HG02763 (cell line): ENCODE results near the gene KHNYN.
A peak's percentile ranks its signal among the peaks of the same experiment; 100 is the strongest.

Source experiments
- ATAC-seq: cut with Tn5 transposase; IDR thresholded peaks from one replicate; pipeline ENCODE4 v1.9.1; 2021; ENCODE audit warnings: mild to moderate bottlenecking, moderate library complexity; ENCODE audit not compliant: unreplicated experiment

The KHNYN gene

DNA sequence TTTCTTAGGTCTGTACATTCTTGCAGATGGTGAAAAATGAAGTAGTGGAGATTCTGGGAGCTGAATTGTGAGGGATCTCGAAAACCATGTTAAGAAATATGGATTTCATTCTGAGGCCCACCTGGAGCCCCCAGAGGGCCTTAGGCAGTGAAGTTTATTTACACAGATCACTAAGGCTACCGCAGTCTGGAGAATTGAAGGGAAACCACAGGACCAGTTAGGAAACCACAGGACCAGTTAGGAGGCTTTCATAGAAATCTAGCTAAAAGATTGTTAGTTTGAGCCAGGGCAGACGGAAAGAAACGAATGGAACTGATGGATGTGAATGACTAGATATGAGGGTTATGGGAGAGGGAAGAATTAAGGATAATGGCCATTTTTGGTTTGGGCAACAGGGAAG is 7.5 kb upstream of the KHNYN start:
- ATAC-seq, result no peak

DNA sequence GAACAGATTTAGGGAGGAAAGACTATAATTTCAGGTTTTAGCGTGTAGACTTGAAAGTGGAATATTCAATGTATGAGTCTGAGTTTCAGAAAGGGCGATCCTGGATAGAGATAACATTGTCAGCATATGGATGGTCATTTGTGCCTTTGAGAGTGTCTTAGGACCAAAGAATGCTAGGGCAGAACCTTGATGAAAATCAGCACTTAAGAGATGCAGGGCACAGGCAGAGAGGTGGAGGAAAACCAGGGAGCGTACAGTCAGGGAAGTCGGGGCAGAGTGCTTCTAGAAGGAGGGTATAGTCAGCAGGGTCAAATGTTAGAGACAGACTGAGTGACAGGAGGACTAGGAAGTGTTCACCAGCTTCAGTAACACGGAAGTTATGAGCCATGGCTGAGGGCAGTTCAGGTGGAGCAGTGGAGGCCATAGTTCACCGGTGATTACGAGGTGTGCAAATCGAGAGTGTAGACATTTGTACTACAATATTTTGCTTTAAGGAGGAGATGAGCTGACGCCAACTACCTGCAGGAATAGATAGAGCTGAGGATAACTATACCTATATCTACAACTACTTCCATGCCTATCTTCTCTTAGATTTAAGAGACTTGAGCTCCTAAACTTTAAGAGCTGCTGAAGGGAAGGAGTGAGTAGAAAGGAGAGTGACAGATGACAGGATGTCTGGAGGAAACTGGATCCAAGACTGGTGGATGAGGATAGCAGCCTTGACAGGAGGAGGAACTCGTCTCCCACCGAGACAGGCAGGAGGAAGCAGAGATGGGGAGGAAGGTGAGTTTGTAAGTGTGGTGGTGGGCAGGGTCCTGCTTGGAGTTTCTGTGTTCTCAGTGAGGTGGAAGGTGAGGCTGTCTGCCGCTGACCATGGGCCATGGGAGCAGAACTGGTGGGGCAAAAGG is 6.8 kb upstream of the KHNYN start:
- ATAC-seq, result no peak

DNA sequence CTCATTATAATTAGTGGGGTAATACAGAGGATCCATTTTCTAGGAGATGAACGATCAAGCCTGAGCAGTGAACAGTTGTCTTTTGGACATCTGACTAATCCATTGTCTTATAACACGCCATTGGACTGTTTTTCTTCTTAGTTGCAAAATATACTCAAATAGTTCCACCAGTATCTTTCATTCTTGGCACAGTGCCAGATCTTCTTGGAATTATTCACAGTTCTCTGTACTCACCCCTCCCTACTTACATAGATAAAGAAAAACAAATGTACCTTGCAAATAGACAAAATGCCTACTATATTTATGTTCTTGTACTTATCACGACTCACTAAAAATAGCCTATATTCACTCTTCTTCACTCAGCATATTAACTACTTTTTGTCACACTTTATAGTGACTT is 4.0 kb upstream of the KHNYN start:
- ATAC-seq, result no peak

- no peak for ATAC-seq
These were observed 3.4 kb upstream of the KHNYN start for GRCh38 chr14:24426150-24426911.

DNA sequence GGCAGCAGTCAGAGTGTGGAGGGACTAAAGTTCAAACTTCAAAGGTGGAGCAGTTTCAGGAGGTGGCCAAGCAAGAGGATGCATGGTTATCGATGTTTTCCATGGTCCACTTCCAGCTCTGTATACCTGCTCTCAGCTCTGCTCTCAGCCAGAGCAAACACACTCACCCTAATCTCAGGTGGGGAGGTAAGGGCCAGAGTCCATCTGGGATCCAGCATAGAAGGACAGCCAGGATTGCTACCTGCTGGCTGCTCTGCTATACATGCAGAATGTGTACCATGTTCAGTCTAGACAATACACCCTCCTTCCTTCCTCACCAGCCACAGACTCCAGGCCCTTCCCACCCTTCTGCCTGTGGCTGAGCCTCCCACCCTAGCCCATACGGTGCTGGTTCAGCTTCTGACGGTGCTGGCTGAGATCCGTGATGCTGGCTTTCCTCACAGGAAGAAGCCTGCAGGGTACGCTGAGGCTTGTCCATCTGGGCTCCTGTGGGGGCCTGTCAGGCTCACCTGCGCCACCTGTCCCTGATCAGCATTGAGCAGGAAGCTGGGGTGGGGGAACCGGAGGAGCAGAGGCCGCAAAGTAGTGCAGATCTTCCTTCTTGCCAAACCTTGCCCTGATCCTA is 2.7 kb upstream of the KHNYN start:
- ATAC-seq, result no peak

- ATAC-seq, result no peak
These were observed 1.9 kb upstream of the KHNYN start for GRCh38 chr14:24427537-24428508.

GRCh38 chr14:24428628-24429394 is 943 bp upstream of the KHNYN start:
- no peak for ATAC-seq

- peak; percentile 59 for ATAC-seq
These were observed 458 bp downstream of the KHNYN start for GRCh38 chr14:24430143-24430681.

GRCh38 chr14:24430682-24431568 is 1.2 kb downstream of the KHNYN start:
- ATAC-seq, result peak; percentile 39

- ATAC-seq, result peak; percentile 51
These were observed 2.0 kb downstream of the KHNYN start for GRCh38 chr14:24431569-24432258.

DNA sequence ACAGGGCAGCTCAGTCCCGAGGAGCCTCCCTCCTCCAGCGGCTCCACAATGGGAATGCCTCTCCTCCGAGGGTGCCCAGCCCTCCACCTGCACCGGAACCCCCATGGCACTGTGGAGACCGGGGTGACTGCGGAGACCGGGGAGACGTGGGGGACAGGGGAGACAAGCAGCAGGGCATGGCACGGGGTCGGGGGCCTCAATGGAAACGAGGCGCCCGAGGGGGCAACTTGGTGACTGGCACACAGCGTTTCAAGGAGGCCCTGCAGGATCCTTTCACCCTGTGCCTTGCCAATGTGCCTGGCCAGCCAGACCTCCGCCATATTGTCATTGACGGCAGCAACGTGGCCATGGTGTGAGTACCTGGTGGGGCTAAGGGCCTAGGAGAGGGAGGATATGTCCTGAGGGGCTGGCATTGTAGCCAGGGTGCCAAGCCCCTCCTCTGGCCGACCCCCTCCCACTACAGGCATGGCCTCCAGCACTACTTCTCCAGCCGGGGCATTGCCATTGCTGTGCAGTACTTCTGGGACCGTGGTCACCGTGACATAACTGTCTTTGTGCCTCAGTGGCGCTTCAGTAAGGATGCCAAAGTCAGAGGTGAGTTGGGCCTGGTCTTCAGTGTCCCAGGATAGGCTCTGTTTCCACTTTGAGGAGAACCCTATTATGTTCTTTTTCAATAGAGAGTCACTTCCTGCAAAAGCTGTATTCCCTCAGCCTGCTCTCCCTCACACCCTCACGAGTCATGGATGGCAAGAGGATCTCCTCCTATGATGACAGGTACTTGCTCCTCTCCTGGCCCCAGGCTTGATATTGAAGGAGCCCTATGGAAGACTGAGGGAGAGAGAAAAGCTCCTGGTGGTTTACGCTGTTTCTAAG is 2.7 kb downstream of the KHNYN start:
- ATAC-seq, result no peak

DNA sequence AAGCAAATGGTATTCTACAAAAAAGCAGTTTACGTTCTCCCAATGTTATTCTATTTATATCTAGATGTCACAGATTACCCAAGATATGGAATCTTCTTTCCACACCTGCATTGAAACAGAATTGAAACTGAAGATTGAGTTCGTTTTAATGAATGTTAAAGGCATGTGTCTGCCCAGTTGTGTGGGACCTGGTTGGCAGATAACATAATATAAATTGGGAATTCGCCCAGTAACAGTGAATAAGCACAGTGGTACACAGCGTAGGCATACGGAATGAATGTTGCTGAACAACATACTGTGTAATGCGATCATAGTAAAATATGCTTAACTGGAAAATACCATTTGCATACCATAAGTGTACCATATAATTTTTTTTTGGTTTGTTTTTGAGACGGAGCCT is 4.3 kb downstream of the KHNYN start:
- no peak for ATAC-seq

- ATAC-seq, result no peak
These were observed 4.9 kb downstream of the KHNYN start for GRCh38 chr14:24434676-24435075.

DNA sequence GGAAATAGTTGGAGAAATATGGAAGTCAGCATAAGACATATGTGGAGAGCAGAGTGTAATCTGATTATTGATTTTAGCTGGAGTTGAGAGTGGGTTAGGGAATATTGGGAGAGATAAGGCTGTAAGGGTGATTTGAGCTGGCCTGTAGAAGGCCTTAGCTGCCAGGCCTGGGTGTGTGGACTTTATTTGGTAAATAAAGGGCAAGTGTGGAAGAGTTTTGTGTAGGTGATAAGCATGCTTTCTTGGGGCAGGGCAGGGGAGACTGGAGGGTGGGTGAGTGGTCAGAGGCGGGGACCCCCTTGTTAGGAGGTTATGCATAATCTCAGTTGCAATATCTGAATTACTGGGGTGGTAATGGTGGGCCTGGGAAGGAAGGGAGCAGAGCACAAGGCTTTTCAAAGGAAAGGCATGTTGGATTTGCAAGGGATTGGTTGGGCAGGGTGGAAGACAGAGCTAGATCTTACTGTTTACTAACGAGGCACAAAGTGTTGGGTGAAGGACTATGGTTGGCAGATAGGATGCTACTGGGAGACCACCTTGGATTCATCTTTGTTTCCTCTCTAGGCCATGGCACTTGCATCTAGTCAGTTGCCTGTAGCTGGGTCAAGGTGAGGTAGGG is 5.5 kb downstream of the KHNYN start:
- ATAC-seq, result no peak

GRCh38 chr14:24435998-24436354 is 6.2 kb downstream of the KHNYN start:
- no peak for ATAC-seq

GRCh38 chr14:24436355-24437019 is 6.7 kb downstream of the KHNYN start:
- ATAC-seq, result no peak
